ENCODE data around the gene APMAP. TPM values are rescaled to one million over a fixed set of nuclear protein-coding genes. Genes with fewer than 3 reads are reported as not detected.

APMAP gene
- total RNA-seq, result 56.4 and 56.8 TPM in 2 replicates

- intact Hi-C loops (cut with micrococcal nuclease), result loop anchor here (1.0 to 5.0 kb wide), 8 partner anchors 43 to 398 kb away; partner anchors contain the start of genes ABHD12, CST7 and PYGB
- peaks cover 30% of the 10 kb centered on the region for H3K36me3 Mint-ChIP-seq (ENCODE audit: low read depth)
- peak; percentile 99 for DNase-seq
- H3K27me3 Mint-ChIP-seq, result peaks cover 18% of the 10 kb centered on the region
- peaks cover 51% of the 10 kb centered on the region for H3K4me1 Mint-ChIP-seq
- peak within 1 kb of the TSS; percentile 94 for H3K27ac Mint-ChIP-seq
- H3K9me3 Mint-ChIP-seq, result no peaks in the 10 kb centered on the region
- H3K4me3 Mint-ChIP-seq, result peak within 1 kb of the TSS; percentile 99
Measured at GRCh38 chr20:24992487-24993205, at the start of gene APMAP. TSS of gene APMAP (minus strand) at chr20:24992751. CDS start at chr20:24992688, 63 bp downstream.

- Mint-ChIP-seq H3K9me3 (no peaks in the 10 kb centered on the region), H3K36me3 (ENCODE audit: low read depth) (peaks cover 3% of the 10 kb centered on the region), H3K27me3 (no peaks in the 10 kb centered on the region), H3K27ac (no peak overlapping the region), H3K4me1 (peaks cover 18% of the 10 kb centered on the region), H3K4me3 (no peak overlapping the region)
- no peak for DNase-seq
- intact Hi-C loops (cut with micrococcal nuclease), result no loop called here
Measured at GRCh38 chr20:25041813-25042530, 49.4 kb upstream of the APMAP start.

GRCh38 chr20:25040438-25040831 is 47.9 kb upstream of the APMAP start:
- H3K27me3 Mint-ChIP-seq, result no peaks in the 10 kb centered on the region
- H3K4me1 Mint-ChIP-seq, result peaks cover 31% of the 10 kb centered on the region
- H3K36me3 Mint-ChIP-seq (ENCODE audit: low read depth), result peaks cover 5% of the 10 kb centered on the region
- no peak overlapping the region for H3K4me3 Mint-ChIP-seq
- no peak for DNase-seq
- H3K27ac Mint-ChIP-seq, result no peak overlapping the region
- H3K9me3 Mint-ChIP-seq, result no peaks in the 10 kb centered on the region
- intact Hi-C loops (cut with micrococcal nuclease), result no loop called here

GRCh38 chr20:25039697-25040437 is 47.3 kb upstream of the APMAP start:
- H3K4me1 Mint-ChIP-seq, result peaks cover 33% of the 10 kb centered on the region

GRCh38 chr20:25038591-25039015 is 46.1 kb upstream of the APMAP start:
- H3K36me3 Mint-ChIP-seq (ENCODE audit: low read depth), result peaks cover 5% of the 10 kb centered on the region
- H3K27ac Mint-ChIP-seq, result no peak overlapping the region
- H3K4me3 Mint-ChIP-seq, result no peak overlapping the region
- no peaks in the 10 kb centered on the region for H3K27me3 Mint-ChIP-seq
- intact Hi-C loops (cut with micrococcal nuclease), result no loop called here
- peaks cover 33% of the 10 kb centered on the region for H3K4me1 Mint-ChIP-seq
- H3K9me3 Mint-ChIP-seq, result no peaks in the 10 kb centered on the region
- DNase-seq, result no peak

More at GRCh38 chr20:25039697-25040437, 47.3 kb upstream of the APMAP start:
- no peaks in the 10 kb centered on the region for H3K9me3 Mint-ChIP-seq
- H3K36me3 Mint-ChIP-seq (ENCODE audit: low read depth), result peaks cover 5% of the 10 kb centered on the region
- no peak for DNase-seq
- intact Hi-C loops (cut with micrococcal nuclease), result no loop called here
- no peak overlapping the region for H3K4me3 Mint-ChIP-seq
- H3K27me3 Mint-ChIP-seq, result no peaks in the 10 kb centered on the region
- no peak overlapping the region for H3K27ac Mint-ChIP-seq

- intact Hi-C loops (cut with micrococcal nuclease), result no loop called here
- H3K4me3 Mint-ChIP-seq, result no peak overlapping the region
- H3K27ac Mint-ChIP-seq, result no peak overlapping the region
- H3K4me1 Mint-ChIP-seq, result peaks cover 34% of the 10 kb centered on the region
- peaks cover 4% of the 10 kb centered on the region for H3K36me3 Mint-ChIP-seq (ENCODE audit: low read depth)
- no peaks in the 10 kb centered on the region for H3K9me3 Mint-ChIP-seq
- no peak for DNase-seq
- H3K27me3 Mint-ChIP-seq, result no peaks in the 10 kb centered on the region
Measured at GRCh38 chr20:25038103-25038410, 45.5 kb upstream of the APMAP start.

GRCh38 chr20:25037288-25038102 is 44.9 kb upstream of the APMAP start:
- H3K4me1 Mint-ChIP-seq, result peaks cover 28% of the 10 kb centered on the region

GRCh38 chr20:25036331-25036936 is 43.9 kb upstream of the APMAP start:
- DNase-seq, result no peak
- Mint-ChIP-seq H3K36me3 (ENCODE audit: low read depth) (peaks cover 3% of the 10 kb centered on the region), H3K27me3 (no peaks in the 10 kb centered on the region), H3K4me1 (peaks cover 28% of the 10 kb centered on the region), H3K9me3 (no peaks in the 10 kb centered on the region), H3K4me3 (peak overlapping the region; percentile 62), H3K27ac (peak overlapping the region; percentile 67)
- intact Hi-C loops (cut with micrococcal nuclease), result no loop called here

More at GRCh38 chr20:25037288-25038102, 44.9 kb upstream of the APMAP start:
- no peak for DNase-seq
- Mint-ChIP-seq H3K9me3 (no peaks in the 10 kb centered on the region), H3K4me3 (no peak overlapping the region), H3K36me3 (ENCODE audit: low read depth) (peaks cover 3% of the 10 kb centered on the region), H3K27ac (no peak overlapping the region), H3K27me3 (no peaks in the 10 kb centered on the region)
- intact Hi-C loops (cut with micrococcal nuclease), result no loop called here

GRCh38 chr20:25035921-25036320 is 43.4 kb upstream of the APMAP start:
- Mint-ChIP-seq H3K9me3 (no peaks in the 10 kb centered on the region), H3K27me3 (no peaks in the 10 kb centered on the region), H3K4me3 (peak overlapping the region; percentile 62), H3K4me1 (peaks cover 28% of the 10 kb centered on the region), H3K36me3 (ENCODE audit: low read depth) (peaks cover 3% of the 10 kb centered on the region), H3K27ac (peak overlapping the region; percentile 11)
- intact Hi-C loops (cut with micrococcal nuclease), result no loop called here
- DNase-seq, result peak; percentile 66

- Mint-ChIP-seq H3K4me3 (no peak overlapping the region), H3K27ac (no peak overlapping the region), H3K27me3 (no peaks in the 10 kb centered on the region), H3K9me3 (no peaks in the 10 kb centered on the region), H3K36me3 (ENCODE audit: low read depth) (peaks cover 5% of the 10 kb centered on the region), H3K4me1 (peaks cover 27% of the 10 kb centered on the region)
- no peak for DNase-seq
- intact Hi-C loops (cut with micrococcal nuclease), result no loop called here
Measured at GRCh38 chr20:25033924-25034300, 41.4 kb upstream of the APMAP start.

GRCh38 chr20:25033265-25033923 is 40.8 kb upstream of the APMAP start:
- no peak overlapping the region for H3K4me3 Mint-ChIP-seq
- DNase-seq, result no peak
- no peaks in the 10 kb centered on the region for H3K9me3 Mint-ChIP-seq
- no peak overlapping the region for H3K27ac Mint-ChIP-seq
- peaks cover 25% of the 10 kb centered on the region for H3K4me1 Mint-ChIP-seq
- peaks cover 5% of the 10 kb centered on the region for H3K36me3 Mint-ChIP-seq (ENCODE audit: low read depth)
- no peaks in the 10 kb centered on the region for H3K27me3 Mint-ChIP-seq
- intact Hi-C loops (cut with micrococcal nuclease), result no loop called here

GRCh38 chr20:25032478-25033264 is 40.1 kb upstream of the APMAP start:
- H3K27me3 Mint-ChIP-seq, result no peaks in the 10 kb centered on the region
- H3K9me3 Mint-ChIP-seq, result no peaks in the 10 kb centered on the region
- H3K27ac Mint-ChIP-seq, result no peak overlapping the region
- peaks cover 23% of the 10 kb centered on the region for H3K4me1 Mint-ChIP-seq
- H3K4me3 Mint-ChIP-seq, result no peak overlapping the region
- intact Hi-C loops (cut with micrococcal nuclease), result no loop called here
- no peak for DNase-seq
- H3K36me3 Mint-ChIP-seq (ENCODE audit: low read depth), result peaks cover 5% of the 10 kb centered on the region

Data from activated CD4-positive, alpha-beta T cell treated with anti-CD3 and anti-CD28 coated beads, Interleukin-2, amount 10 ng/mL, durations not matched to agents 24 days and 14 days (primary cell).